Mesothelial cell of epicardium (in vitro differentiated cells): ENCODE measurements around the gene IL13. TPM values are rescaled to one million over a fixed set of nuclear protein-coding genes. Genes with fewer than 3 reads are reported as not detected.

Experiments used
- DNase-seq, 2 experiments: peaks; one replicate each; pipeline ENCODE4 v3.0.0; 2021; ENCODE audit warnings: low spot score in 2 of 2; ENCODE audit not compliant: unreplicated experiment in 2 of 2
- H3K27ac Mint-ChIP-seq: 2 replicates; pipeline ENCODE4 v1.8.0; 2021; ENCODE audit warnings: mixed read lengths
- H3K27me3 Mint-ChIP-seq: 2 replicates; pipeline ENCODE4 v1.8.0; 2021; ENCODE audit warnings: low read depth, mixed read lengths
- H3K36me3 Mint-ChIP-seq: 2 replicates; pipeline ENCODE4 v1.8.0; 2021; ENCODE audit warnings: mixed read lengths
- H3K4me1 Mint-ChIP-seq: 2 replicates; pipeline ENCODE4 v1.8.0; 2021; ENCODE audit warnings: mixed read lengths
- H3K4me3 Mint-ChIP-seq: 2 replicates; pipeline ENCODE4 v1.8.0; 2021; ENCODE audit warnings: mild to moderate bottlenecking, moderate library complexity, mixed read lengths
- H3K9me3 Mint-ChIP-seq: 2 replicates; pipeline ENCODE4 v1.8.0; 2021; ENCODE audit warnings: mixed read lengths
- total RNA-seq: library from RNA; stranded (reverse); gene quantifications from 3 replicates; pipeline ENCODE4 v1.2.1, GENCODE V29; 2021
- TF ChIP-seq, protein P1 (sequence below): fragments of 200-600 bp; sonication (generic); IDR thresholded peaks from one replicate; pipeline ENCODE4 v1.5.0; 2021; ENCODE audit warnings: antibody characterized with exemption; ENCODE audit not compliant: unreplicated experiment

The IL13 gene
- total RNA-seq, 1 donor from 2014 or later: 0.78 TPM

DNA sequence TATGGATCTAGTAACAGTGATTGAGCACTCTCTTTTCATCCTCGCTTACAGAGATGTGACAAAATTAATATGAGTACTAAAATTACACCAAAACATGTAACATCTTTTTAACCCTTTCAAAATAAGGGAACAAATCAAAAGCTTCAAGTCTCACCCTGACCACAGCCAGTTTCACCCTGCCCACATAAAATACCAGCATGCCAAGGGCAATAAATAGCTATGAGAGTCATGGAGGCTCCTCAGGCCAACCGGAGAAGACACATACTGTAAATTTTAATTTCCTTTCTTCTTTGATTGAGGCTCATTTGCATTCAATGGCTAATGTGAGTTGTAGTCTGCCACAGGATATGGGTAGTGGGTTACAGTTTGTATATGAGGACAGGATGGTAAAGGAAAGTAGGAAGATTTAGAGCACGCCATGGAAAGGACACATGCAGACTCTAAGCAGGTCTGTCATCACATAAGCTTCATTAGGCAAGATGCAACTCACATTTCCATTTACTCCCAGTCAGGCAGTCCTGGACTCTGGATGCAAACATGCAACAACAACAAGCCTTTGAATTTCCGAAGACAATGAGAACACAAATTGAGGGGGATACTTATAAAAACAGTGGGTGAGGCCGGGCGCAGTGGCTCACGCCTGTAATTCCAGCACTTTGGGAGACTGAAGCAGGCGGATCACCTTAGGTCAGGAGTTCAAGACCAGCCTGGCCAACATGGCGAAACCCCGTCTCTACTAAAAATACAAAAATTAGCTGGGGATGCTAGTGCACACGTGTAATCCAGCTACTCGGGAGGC is 27.1 kb downstream of the IL13 start:
- Mint-ChIP-seq H3K27me3 (no peaks in the 10 kb centered on the region), H3K36me3 (no peaks in the 10 kb centered on the region), H3K4me1 (peaks cover 14% of the 10 kb centered on the region), H3K27ac (no peak overlapping the region), H3K9me3 (no peaks in the 10 kb centered on the region), H3K4me3 (no peak overlapping the region)
- TF ChIP-seq, protein P1, sequence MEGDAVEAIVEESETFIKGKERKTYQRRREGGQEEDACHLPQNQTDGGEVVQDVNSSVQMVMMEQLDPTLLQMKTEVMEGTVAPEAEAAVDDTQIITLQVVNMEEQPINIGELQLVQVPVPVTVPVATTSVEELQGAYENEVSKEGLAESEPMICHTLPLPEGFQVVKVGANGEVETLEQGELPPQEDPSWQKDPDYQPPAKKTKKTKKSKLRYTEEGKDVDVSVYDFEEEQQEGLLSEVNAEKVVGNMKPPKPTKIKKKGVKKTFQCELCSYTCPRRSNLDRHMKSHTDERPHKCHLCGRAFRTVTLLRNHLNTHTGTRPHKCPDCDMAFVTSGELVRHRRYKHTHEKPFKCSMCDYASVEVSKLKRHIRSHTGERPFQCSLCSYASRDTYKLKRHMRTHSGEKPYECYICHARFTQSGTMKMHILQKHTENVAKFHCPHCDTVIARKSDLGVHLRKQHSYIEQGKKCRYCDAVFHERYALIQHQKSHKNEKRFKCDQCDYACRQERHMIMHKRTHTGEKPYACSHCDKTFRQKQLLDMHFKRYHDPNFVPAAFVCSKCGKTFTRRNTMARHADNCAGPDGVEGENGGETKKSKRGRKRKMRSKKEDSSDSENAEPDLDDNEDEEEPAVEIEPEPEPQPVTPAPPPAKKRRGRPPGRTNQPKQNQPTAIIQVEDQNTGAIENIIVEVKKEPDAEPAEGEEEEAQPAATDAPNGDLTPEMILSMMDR: no peak
- DNase-seq: no peak

DNA sequence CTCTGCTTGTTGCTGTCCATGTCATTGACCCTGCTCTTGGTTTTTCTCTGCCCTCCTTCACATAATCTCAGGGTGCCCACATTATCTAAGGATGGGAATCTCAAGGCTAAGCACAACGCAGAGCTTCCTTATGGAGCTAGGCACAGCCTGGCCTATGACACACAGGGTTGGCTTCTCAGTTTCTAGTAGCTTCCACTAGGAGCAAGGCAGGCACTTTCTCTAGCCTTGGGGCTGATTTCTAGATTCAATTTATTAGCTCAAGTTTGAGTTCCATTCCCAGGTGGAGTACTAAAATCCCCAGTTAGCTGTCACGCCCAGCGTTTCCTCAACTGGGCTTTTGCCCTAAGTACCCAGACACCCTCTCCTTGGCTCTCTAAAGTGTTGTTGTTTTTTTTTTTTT is 28.2 kb downstream of the IL13 start:
- H3K27ac Mint-ChIP-seq: no peak overlapping the region
- no peaks in the 10 kb centered on the region for H3K36me3 Mint-ChIP-seq
- TF ChIP-seq, protein P1: no peak
- no peak overlapping the region for H3K4me3 Mint-ChIP-seq
- no peaks in the 10 kb centered on the region for H3K9me3 Mint-ChIP-seq
- H3K27me3 Mint-ChIP-seq: no peaks in the 10 kb centered on the region
- H3K4me1 Mint-ChIP-seq: peaks cover 14% of the 10 kb centered on the region
- no peak for DNase-seq

DNA sequence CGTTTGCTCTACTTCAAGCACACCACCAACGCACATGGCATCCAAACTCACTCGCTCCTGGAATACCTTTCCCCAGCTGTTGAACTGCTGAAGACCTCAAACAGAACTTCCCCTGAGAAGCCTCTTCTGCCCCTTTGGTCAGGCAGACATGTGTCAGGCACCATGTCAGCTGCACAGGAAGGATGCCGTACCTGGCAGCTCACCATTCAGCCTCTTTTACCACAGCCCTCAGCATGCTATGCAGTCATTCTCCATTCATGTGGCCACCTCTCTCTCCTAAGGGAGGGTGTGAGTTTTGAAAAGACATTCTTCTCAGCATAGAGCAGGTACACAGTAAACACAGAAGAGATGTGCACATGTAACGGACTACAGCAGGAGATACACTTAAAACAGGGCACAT is 30.0 kb downstream of the IL13 start:
- Mint-ChIP-seq H3K27ac (no peak overlapping the region), H3K4me3 (no peak overlapping the region), H3K36me3 (peaks cover 6% of the 10 kb centered on the region)

DNA sequence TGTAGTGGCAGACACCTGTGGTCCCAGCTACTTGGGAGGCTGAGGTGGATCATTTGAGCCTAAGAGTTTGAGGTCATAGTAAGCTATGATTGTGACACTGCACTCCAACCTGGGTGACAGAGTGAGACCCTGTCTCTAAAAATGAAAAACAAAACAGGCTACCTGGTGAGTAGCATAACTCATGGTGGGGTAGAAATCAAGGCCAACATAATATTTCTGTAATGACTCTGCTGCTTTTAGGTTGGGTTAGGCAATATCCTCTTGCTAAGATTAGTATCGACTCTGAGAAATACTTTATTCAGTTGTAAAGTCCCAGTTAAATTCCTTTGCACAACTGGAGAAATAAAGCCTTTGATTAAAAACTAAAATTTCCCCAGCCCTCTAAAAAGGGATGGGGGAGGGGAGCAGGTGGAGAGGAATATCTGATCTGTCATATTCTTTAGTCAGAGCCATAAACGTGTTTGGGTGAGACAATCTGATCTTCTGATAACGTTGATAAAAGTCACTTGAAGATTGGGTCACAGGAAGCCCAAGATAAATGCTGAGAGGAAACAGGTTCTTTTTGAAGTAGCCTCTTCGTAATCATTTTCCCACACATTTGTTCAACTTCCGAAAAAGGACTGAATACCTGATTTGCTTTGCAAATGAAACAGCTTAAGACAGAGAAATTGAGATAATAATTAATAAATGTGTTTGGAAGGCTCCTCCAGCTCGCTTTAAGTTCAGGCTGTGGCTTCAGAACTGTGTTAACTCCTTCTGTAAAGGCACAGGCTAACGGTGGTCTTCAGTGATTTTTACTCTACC is 30.8 kb downstream of the IL13 start:
- peak overlapping the region; percentile 62 for H3K27ac Mint-ChIP-seq
- DNase-seq: no peak

More for the DNA sequence above, 30.0 kb downstream of the IL13 start:
- H3K4me1 Mint-ChIP-seq: peaks cover 14% of the 10 kb centered on the region
- H3K9me3 Mint-ChIP-seq: peaks cover 4% of the 10 kb centered on the region
- DNase-seq: no peak
- TF ChIP-seq, protein P1: no peak
- no peaks in the 10 kb centered on the region for H3K27me3 Mint-ChIP-seq

DNA sequence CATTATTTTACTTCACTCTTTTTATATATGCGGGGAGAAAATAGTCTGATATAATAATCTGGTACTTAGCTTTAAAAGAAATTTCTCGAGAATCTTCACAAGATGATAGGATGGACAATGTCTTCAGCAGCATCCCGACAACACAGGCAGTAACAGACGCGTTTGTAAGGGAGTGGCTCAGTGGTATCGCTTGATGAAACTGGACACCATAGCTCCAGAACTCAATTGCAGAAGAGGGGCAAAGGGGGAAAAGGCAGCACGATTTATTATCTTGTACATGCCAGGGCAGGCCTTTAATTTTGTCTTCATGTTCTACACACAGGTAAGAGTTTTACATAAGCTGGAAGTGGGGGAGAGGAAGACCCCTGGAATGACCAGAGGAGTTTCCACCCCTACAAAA is 31.5 kb downstream of the IL13 start:
- H3K27ac Mint-ChIP-seq: peak overlapping the region; percentile 62
- peaks cover 14% of the 10 kb centered on the region for H3K4me1 Mint-ChIP-seq
- DNase-seq: no peak
- H3K27me3 Mint-ChIP-seq: no peaks in the 10 kb centered on the region
- H3K36me3 Mint-ChIP-seq: peaks cover 8% of the 10 kb centered on the region
- TF ChIP-seq, protein P1: no peak
- H3K9me3 Mint-ChIP-seq: peaks cover 4% of the 10 kb centered on the region
- H3K4me3 Mint-ChIP-seq: no peak overlapping the region

More for the DNA sequence above, 30.8 kb downstream of the IL13 start:
- Mint-ChIP-seq H3K27me3 (no peaks in the 10 kb centered on the region), H3K36me3 (peaks cover 8% of the 10 kb centered on the region), H3K4me1 (peaks cover 14% of the 10 kb centered on the region), H3K9me3 (peaks cover 4% of the 10 kb centered on the region), H3K4me3 (no peak overlapping the region)
- TF ChIP-seq, protein P1: no peak
